IPS DF 19.7 (cell line): ENCODE data around the gene MYT1.

Experiments
- DNase-seq: peaks from one replicate; pipeline ENCODE4 v3.0.0-alpha.2; 2013; ENCODE audit warnings: low read depth, low spot score

The MYT1 gene

DNA sequence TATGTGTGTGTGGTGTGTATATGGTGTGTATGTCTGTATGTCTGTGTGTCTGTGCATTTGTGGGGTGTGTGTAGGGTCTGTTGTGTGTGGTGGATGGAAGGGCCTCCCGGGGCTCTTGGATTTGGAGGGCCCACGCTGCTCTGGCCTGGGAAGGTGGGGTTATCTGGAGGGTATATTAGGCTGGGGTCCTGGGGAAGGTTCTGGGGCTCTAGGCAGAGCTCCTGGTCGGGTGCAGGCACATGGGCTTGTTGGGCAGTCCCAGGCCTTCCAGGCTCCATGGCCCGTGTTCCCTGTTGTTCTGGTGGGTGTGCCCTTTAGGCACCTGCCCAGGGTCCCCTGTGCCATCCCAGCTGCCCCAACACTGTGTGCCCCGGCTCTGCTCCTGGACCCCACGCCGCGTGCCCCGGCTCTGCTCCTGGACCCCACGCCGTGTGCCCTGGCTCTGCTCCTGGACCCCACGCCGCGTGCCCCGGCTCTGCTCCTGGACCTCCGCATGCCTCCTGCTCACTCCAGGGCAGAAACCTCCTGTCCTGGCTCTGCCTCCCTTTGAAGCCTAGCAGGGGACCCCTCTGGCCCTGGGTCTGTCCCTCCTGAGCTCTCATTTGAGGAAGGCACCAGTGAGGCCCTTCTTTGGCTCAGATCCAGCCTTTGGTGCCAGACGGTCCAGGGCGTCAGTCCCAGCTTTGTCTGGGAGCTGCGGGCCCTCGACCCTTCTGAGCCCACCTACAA lies 10.2 kb upstream of the MYT1 start:
- no peak for DNase-seq

DNA sequence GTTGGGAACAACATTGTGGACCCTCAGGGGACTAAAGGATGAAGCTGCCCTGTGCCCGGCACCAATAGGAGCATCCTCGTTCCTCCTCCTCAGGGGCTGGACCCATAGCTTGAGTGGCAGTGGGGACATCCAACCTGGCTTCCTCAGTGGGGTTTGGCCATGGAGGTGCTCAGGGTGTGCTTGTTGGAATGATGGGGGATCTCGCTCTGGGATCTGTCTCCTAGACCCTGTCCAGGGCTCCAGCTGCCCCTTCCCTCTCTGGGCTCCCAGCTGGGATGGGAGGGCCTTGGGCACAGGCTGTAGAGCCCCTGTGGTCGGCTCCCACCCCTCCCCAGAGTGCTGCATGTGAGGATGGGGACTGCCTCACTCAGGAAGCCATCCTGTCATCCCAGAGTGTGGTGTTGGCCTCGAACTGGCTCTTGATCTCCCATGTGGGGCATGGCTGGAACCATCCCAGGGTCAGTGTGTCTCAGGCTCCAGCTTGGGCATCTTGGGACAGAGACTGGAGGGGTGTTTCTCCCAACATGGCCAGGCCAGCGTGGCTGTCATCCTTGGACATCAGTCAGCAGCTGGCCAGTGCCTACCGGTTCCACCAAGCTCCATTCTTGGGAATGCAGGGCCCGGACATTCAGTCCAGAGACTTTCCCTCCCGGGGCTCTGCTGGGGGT lies 9.5 kb upstream of the MYT1 start:
- no peak for DNase-seq

DNA sequence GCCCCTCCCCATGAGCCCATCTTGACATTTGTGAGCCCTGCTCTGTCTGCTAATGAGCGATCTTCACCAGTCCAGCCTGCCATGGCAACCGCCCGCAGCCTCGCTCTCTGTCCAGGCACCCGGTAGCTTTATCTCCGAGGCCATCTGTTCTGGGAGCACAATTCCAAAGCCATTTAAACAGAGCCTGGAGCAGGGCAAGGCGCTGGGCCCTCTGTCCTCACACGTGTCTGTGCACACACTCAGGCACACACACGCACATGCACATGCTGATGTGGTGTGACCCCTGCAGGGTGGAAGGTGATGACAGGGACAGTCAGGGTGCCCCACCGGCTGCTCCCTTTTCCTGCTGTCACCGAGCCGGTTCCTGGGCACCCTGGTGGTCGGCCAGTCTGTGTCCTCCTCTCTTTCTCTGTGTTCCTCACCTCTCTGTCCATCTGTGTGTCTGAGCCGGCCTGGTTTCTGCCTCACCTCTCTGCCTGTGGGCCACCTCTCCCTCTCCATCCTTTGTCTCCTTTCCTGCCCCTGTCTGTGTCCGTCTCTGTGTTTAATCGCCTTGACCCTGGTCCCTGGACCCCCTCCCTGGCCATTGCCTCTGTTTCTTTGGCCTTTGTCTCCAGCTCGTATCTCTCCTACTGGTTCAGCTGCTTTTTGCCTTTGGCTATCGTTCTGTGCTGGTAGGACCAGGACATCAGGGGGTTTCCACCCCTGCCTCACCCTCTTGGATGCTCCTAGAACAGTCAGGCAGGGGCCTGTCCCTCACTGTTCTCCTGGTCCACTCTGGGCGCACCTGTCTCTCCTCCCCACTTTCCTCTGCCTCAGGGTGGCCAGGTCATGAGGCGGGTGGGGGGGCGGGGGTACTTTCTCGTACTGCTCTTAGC lies 8.8 kb upstream of the MYT1 start:
- no peak for DNase-seq

GRCh38 chr20:64156136-64156885 lies 7.9 kb upstream of the MYT1 start:
- no peak for DNase-seq

DNA sequence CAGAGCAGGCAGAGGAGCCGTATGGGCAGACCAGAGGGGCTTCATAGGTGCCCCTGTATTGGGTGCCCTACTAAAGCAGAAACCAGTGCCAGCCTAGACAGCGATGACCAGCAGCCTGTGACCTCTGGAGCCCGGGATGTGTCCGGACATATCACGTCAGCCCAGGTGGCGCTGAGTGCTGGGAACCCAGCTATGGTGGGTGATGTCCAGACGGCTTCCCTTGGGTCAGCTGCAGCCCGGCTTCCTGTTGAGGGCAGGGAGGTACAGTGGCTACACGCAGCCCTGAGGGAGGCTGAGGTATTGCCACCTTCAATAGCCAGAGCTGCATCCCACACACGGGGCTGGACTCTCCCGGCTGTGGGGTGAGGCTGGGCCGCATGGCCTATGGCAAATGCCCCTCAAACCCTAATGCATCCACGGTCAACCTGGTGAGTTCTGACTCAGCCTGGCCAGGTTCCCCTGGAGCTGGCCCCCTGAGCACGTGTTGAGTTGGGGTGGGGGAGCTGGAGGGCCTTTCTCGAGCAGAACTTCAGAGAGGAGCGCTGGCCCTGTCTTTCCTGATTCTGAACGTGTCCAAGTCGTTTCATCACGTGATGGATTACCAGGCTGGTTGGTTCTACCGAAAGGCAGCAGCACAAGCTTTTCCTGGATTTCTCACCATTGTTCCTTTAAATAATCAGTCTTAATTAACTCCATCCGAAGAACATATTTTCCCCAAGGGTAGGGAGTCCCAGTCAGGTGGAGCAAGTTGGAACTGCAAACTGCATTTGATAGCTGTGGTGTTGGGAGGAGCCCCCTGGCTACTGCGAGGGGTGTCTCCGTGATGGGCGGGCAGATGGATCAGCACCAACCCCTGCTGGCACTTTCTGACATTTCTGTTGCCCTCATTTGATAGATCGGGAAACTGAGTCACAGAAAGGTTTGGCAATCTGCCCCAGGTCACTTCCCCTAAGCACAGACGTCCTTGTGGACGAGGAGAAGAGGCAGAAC lies 7.1 kb upstream of the MYT1 start:
- no peak for DNase-seq

GRCh38 chr20:64157878-64158277 lies 6.4 kb upstream of the MYT1 start:
- no peak for DNase-seq

DNA sequence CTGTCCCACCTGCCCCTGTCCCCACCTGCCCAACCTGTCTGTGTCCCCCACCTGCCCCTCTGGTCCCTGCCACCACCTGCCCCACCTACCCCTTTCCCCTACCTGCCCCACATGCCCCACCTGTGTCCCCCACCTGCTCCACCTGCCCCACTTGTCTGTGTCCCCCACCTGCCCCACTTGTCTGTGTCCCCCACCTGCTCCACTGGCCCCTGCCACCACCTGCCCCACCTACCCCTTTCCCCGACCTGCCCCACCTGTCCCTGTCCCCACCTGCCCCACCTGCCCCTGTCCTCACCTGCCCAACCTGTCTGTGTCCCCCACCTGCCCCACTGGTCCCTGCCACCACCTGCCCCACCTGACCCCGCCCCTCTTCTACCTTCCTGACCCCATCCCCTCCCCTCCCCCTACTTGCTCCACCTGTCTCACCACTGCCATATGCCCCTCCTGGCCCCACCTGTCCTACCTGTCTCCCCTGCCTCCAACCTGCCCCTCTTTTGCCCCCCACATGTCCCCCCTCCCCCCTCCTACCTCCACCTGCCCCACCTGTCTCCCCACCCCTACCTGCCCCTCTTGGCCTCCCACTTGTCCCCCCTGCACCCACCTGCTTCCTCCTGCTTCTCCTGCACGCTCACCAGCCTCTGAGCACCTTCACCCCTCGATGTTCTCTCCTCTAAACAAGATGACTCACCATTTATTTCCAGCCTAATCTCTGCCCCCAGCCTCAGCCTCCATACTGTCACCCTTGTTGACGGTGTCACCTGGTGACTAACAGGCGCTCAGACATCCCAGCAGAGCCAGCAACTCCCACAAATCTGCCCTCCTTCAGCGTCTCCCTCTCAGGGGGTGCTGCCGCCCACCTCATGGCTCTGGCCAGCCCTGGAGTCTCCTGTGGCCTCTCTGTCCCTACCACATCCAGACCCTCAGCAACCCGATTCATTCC lies 5.6 kb upstream of the MYT1 start:
- no peak for DNase-seq

- no peak for DNase-seq
Measured at GRCh38 chr20:64159286-64159680, 5.0 kb upstream of the MYT1 start.

GRCh38 chr20:64159711-64160110 lies 4.5 kb upstream of the MYT1 start:
- DNase-seq: no peak

DNA sequence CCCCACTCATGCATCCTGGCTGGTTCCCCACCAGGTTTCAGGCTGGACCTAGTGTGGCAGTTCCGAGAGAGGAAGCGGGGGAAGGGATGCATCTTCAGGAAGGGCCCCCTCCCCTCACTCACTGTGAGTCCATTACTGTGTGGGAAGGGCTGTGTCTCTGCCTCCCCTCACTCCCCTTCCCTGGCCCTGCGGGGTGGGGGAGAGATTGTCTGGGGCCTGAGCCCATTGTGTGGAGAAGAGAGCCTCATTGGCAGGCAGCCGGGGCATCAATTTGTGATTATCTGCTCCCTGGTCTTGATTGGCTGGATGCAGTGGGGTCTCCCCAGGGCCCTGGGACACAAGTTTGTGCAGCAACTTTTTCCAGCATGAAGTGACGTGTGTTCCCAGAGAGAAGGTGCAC lies 4.1 kb upstream of the MYT1 start:
- no peak for DNase-seq

DNA sequence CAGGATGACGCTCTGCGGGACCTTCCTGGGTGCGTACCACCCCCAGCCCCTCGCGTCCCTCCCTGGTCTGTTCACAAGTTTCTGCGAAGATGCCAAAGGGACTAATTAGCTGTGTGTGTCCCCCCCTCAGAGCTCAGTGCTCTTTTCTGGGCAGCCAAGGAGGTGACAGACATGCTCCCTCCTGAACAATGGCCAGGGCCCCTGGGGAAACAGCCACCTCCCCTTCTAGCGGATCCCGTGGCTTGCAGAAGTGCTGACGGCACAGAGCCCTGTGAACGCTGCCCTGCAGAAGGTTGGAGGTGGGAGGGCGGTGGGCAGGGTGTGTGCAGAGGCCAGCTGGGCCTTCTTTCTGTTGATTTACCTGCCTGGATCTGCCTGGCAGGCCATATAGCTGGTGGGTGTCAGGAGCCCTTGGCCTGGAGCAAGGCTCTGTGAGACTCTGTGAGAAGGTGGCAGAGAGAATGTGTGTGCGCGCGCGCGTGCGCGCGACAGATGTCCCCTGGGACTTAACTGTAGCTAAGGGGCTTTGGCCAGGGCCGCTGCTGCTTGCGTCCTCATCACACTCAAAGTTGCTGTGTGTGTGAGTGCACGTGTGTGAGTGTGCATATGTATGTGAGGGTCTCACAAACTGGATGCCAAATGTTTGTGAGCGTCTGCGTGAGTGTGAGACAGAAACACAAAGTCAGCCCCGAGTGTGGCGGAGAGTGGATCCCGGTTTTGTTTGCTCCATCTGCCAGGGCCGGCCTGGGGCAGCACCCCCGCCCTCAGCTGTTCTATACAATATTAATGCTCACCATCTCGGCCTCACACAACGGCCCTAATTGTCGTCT lies 3.5 kb upstream of the MYT1 start:
- no peak for DNase-seq

DNA sequence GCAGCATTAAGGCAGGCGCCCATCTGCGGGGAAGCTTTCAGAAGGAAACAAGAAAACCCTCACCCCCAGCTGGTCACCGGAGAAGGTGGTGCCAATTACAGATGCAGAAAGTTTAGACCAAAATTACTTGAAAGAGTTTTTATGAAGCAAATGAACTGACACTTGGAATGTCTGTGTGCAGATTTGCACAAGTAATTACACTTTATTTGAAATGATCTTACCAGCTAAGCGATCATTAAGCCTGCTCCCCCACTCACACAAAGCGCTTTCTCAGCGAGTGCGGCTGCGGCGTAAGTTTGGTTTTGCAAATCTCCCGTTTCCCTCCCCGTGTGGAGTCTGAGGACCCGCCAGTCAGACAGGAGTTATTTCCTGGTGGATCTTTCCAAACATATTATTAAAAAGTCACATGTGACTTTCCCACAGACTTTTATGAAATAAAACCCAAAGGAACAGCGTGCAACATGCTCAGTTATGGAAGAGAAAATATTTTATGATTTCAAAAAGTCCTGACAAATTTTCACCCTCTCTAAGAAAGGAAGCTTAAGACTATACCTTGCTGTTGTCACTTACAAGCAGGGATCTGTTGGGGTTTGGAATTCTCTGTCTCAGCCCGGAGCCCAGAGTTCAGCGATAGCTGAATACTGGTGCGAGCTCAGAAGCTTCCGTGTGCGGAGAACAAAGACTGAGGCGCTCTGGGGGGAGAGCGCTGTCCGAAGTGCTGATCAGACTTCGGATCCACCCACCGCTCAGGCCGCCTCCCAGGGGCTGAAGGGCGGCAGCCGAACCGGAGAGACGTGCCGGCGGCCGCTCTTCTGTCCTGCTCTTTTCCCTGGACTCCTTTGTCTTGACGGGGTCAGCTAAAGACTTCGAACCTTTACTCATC lies 2.7 kb upstream of the MYT1 start:
- peak; percentile 60 for DNase-seq

DNA sequence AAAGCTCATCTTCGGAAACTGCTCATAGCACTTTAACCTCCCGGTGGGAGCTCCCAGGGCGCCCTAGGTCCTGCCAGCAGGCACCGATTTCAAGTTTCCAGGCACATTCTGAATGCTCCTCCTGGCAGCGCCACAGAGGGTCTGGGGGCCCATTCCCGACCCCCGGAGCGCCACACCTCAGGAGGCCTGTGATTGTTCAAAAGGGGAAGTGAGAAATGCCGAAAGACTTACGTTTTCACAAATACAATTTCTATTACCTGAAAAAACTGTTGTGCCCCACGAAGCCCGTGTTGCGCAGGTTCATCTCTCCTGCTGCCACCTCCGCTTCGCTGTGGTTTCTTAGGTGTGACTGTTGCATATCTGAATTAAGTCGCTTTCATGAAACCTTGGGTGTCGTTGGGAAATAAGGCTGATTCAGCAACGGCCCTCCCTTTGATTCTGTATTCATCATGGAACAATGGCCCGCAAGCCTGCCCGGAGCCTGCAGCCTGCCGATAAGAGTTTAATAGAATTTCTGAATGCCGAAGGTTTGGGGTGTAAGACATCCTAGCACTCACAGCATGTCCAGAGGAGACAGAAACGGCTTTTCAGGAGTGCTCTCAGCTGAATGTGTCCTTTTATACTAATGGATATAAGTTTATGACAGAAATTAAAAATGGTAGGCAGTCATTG lies 1.9 kb upstream of the MYT1 start:
- no peak for DNase-seq

GRCh38 chr20:64163776-64164122 lies 503 bp upstream of the MYT1 start:
- no peak for DNase-seq

GRCh38 chr20:64165866-64166600 lies 1.8 kb downstream of the MYT1 start:
- DNase-seq: no peak
